ENCODE measurements around the gene GATAD1. TPM values are rescaled to one million over a fixed set of nuclear protein-coding genes. Genes with fewer than 3 reads are reported as not detected.
A peak's percentile ranks its signal among the peaks of the same experiment; 100 is the strongest.

The GATAD1 gene
- total and polyA plus RNA-seq, 2 of the 13 experiments (the other 11 are each of a cell fraction or from before 2014, with no cell fraction given): 20.6 to 42.1 TPM

GRCh38 chr7:92448205-92448747, 994 bp downstream of the GATAD1 start (continued):
- TF ChIP-seq HMGXB4 (CRISPR knock-in tag; IDR thresholded peaks at IDR 0.05; ENCODE audit: borderline replicate concordance in 1 of 2, low read depth in 1 of 2): peak in 1 of 2 experiments; percentile 43; a peak in 2 of 4 replicates
- TF ChIP-seq ZKSCAN1 (IDR thresholded peaks at IDR 0.05; ENCODE audit: low read length): no peak
- no peak for TF ChIP-seq NR0B2 (CRISPR knock-in tag; IDR thresholded peaks at IDR 0.05)
- no peak for TF ChIP-seq NFRKB (IDR thresholded peaks at IDR 0.05)
- TF ChIP-seq ZNF644 (CRISPR knock-in tag; IDR thresholded peaks at IDR 0.05; ENCODE audit: low read depth): no peak
- no peak for TF ChIP-seq CBX5 (CRISPR knock-in tag; IDR thresholded peaks at IDR 0.05; ENCODE audit: borderline replicate concordance)
- no peak for TF ChIP-seq ZNF761 (CRISPR knock-in tag; conservative IDR thresholded peaks at IDR 0.05)
- no peak for TF ChIP-seq LBX2 (CRISPR knock-in tag; IDR thresholded peaks at IDR 0.05; ENCODE audit: borderline replicate concordance)
- TF ChIP-seq RBAK (CRISPR knock-in tag; IDR thresholded peaks at IDR 0.05): no peak
- no peak for TF ChIP-seq ZNF451 (CRISPR knock-in tag; IDR thresholded peaks at IDR 0.05)
- no peak for TF ChIP-seq CHD2 (IDR thresholded peaks at IDR 0.05; ENCODE audit: low read depth, low read length)
- no peak for TF ChIP-seq PHB2 (IDR thresholded peaks at IDR 0.05; ENCODE audit: partially characterized antibody)
- no peak for TF ChIP-seq FOXA1 (IDR thresholded peaks at IDR 0.05)
- no peak for TF ChIP-seq FOXA1 (CRISPR knock-in tag; IDR thresholded peaks at IDR 0.05)
- TF ChIP-seq MXD4 (CRISPR knock-in tag; IDR thresholded peaks at IDR 0.05): no peak
- no peak for TF ChIP-seq ZBTB43 (CRISPR knock-in tag; conservative IDR thresholded peaks at IDR 0.05)
- peak; percentile 59 for TF ChIP-seq CTCF (CRISPR knock-in tag; IDR thresholded peaks at IDR 0.05)
- no peak for TF ChIP-seq MAX (IDR thresholded peaks at IDR 0.05)
- peak; percentile 43 for TF ChIP-seq CREM (IDR thresholded peaks at IDR 0.05)
- TF ChIP-seq CREM (CRISPR knock-in tag; IDR thresholded peaks at IDR 0.05): no peak
- TF ChIP-seq RORA (CRISPR knock-in tag; IDR thresholded peaks at IDR 0.05): no peak
- 0 out of 2 replicates have a peak, but pooled peaks have one; percentile 8 for TF ChIP-seq ARID5B (CRISPR knock-in tag; IDR thresholded peaks at IDR 0.05)
